Measurements from ENCODE around the gene VILL.

- TF ChIP-seq CTCF (conservative IDR thresholded peaks at IDR 0.05; ENCODE audit: low read length) (no peak), EZH2phosphoT487 (IDR thresholded peaks at IDR 0.05; ENCODE audit: borderline replicate concordance, low read depth, low read length) (no peak)
Observed at GRCh38 chr3:38027466-38028465, 37.2 kb downstream of the VILL start.

Measured in OCI-LY7 (cell line).